Activated CD8-positive, alpha-beta memory T cell treated with anti-CD3 and anti-CD28 coated beads for 1 hour (primary cell): ENCODE data around the gene ACIN1.
A peak's percentile ranks its signal among the peaks of the same experiment; 100 is the strongest.

Experiments
- DNase-seq, 2 donors: peaks; one replicate each; pipeline ENCODE4 v3.0.0-alpha.2; 2020; ENCODE audit warnings: low read depth in 1 of 2; ENCODE audit errors: extremely low read depth in 1 of 2

ACIN1 gene, protein sequence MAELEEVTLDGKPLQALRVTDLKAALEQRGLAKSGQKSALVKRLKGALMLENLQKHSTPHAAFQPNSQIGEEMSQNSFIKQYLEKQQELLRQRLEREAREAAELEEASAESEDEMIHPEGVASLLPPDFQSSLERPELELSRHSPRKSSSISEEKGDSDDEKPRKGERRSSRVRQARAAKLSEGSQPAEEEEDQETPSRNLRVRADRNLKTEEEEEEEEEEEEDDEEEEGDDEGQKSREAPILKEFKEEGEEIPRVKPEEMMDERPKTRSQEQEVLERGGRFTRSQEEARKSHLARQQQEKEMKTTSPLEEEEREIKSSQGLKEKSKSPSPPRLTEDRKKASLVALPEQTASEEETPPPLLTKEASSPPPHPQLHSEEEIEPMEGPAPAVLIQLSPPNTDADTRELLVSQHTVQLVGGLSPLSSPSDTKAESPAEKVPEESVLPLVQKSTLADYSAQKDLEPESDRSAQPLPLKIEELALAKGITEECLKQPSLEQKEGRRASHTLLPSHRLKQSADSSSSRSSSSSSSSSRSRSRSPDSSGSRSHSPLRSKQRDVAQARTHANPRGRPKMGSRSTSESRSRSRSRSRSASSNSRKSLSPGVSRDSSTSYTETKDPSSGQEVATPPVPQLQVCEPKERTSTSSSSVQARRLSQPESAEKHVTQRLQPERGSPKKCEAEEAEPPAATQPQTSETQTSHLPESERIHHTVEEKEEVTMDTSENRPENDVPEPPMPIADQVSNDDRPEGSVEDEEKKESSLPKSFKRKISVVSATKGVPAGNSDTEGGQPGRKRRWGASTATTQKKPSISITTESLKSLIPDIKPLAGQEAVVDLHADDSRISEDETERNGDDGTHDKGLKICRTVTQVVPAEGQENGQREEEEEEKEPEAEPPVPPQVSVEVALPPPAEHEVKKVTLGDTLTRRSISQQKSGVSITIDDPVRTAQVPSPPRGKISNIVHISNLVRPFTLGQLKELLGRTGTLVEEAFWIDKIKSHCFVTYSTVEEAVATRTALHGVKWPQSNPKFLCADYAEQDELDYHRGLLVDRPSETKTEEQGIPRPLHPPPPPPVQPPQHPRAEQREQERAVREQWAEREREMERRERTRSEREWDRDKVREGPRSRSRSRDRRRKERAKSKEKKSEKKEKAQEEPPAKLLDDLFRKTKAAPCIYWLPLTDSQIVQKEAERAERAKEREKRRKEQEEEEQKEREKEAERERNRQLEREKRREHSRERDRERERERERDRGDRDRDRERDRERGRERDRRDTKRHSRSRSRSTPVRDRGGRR

DNA sequence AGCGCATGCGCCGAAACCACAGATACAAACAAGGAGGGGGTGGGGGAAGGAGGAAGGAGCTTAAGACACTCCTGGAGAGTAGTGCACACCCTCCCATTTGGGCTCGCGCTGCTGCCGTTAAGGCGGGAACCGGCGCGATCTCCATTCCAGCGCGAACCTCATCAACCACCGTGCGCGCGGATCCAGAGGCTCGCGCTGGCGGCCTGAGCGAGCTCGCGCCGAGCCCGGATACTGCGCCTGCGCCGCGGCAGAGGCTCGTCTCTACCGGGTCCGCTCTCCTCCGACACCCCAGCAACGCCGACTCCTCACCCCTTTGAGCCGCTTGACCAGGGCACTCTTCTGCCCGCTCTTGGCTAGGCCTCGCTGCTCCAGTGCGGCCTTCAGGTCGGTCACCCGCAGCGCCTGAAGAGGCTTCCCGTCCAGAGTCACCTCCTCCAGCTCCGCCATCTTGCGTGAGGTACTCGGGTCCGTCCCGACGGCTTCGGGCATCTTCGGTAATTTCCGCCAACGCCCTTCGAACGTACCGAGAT, at the start of gene ACIN1:
TSS of gene ACIN1 (minus strand) at position 471 of the 530 bp plus-strand sequence. CDS start at position 447, 24 bp downstream.
- peak; percentile 38 to 55 for DNase-seq

DNA sequence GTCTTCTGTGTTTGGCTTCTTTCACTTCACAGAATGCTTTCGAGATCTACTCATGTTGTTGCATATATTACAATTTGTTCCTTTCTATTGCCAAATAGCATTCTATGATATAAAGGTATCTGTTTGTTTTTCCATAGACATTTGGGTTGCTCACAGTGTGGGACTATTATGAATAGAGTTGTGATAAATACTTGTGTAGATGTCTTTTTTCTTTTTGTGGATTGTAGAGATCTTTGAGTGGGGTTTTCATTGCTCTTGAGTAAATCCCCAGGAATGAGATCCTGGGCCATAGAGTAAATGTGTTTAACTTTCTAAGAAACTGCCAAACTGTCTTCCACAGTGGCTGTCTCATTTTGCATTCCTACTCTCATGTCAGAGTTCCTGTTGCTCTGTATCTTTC, 49.0 kb upstream of the ACIN1 start:
- no peak for DNase-seq

DNA sequence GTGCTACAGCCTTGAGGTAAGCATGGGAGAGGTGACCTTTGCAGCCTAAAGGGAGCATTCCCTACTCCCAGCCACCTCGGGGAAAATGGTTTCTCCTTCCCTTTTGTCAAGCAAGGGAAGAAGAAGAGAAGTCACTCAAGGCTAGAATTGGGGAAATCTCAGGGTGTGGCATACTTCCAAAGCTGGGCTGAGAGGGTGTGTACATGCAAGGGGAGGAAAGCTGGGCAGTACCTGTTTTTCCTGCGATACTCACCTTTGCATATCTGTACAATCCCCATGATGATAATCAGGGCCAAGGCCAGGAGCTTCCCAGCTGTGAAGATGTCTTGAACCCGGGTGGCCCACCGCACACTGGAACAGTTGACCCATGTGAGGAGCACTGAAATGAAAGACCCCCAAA, 47.9 kb upstream of the ACIN1 start:
- DNase-seq, result no peak

DNA sequence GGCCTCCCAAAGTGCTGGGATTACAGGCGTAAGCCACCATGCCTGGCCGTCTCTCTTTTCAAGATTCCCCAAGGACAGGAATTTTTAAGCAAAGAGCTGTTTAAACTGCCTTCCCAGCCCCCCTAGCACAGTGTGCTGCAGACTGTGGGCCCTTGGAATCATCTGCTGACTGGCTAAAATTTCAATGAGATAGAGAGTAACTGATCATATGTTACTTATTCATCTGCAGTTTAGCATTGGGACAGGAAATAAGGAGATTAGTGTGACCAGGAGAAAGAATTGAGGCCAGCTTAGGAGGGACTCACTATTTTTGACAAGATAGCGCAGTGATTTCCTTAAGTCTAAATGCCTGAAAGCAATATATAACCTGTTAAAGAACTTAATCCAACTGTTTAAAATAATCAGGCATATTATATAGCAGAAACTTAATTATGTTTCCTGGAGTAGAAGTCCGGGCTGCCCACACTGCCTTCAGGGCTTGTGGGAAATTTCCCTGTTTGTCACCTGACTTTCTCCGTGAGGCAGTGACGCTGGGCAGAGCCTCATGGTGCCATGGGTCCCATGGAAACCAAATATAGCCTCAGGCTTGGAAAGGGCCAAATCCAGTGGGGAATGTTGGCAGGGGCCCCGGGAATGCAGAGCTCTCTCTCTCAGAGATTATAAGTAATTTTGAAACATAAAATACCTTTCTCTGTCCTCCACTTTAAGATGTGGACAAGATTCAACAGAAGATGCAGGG, 46.9 kb upstream of the ACIN1 start:
- DNase-seq, result no peak

DNA sequence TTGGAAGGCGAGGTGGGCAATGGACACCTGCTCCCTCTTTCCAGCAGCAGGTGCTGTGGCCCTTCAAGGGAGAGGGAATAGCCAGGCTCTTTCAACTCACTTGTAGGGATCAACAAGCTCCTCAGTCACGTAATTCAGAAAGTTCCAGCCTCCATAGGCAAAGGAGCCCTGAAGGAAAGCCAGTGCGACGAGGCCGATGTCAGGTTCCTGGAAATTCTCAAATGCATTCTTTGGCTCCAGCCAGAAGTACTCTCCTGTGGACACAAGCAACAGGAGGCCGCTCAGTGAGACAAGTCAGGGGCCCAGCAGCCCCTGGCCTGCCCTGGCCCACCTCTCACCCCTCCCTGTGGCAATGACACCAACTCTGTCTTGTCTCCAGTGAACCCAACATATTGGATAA, 45.4 kb upstream of the ACIN1 start:
- DNase-seq, result no peak

DNA sequence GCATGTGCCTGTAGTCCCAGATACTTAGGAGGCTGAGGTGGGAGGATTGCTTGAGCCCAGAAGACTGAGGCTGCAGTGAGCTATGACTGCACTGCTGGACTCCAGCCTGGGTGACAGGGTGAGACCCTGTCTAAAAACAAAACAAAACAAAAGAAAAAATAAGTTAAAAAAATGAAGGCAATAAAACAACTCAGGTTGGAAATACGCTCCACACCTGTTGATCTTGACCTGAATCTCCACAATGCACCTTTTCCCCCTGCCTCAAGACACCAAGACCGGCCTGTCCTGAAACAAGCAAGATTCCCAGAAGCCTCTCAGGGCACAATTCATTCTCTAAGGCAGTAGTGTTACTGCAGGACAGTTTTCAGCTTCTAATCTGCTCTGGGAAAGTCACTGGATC, 44.9 kb upstream of the ACIN1 start:
- no peak for DNase-seq

DNA sequence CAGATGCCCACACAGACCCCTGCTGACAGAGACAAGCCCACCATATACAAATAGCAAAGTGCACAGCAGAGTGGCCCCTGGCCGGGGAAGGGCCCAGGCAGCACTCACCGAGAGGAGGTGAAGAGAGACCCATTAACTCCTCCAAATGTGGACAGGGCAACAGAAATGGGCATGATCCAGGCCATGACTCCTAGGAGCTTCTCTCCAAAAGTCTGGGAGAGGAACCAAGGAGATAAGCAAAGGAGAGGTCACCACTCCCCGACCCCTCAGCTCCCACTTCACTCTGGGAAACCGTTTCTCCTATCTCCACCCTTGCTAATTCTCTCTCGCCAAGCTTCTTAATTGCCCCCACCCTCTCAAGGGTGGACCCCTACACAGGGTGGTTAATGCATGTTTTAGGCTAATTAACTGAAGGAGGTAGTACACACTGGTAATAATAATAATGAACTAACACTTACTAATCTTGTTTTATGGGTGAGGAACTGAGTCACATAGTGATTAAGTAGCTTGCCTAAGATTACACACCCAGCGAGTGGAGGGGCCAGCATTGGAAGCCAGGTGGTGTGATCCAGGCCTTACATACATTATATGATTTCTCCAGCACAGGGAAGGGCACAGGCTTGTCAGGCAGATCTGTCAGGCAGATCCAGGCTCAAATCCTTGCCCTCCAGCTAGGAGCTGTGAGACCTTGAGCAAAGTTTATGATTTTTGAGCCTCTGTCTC, 43.0 kb upstream of the ACIN1 start:
- DNase-seq, result no peak

DNA sequence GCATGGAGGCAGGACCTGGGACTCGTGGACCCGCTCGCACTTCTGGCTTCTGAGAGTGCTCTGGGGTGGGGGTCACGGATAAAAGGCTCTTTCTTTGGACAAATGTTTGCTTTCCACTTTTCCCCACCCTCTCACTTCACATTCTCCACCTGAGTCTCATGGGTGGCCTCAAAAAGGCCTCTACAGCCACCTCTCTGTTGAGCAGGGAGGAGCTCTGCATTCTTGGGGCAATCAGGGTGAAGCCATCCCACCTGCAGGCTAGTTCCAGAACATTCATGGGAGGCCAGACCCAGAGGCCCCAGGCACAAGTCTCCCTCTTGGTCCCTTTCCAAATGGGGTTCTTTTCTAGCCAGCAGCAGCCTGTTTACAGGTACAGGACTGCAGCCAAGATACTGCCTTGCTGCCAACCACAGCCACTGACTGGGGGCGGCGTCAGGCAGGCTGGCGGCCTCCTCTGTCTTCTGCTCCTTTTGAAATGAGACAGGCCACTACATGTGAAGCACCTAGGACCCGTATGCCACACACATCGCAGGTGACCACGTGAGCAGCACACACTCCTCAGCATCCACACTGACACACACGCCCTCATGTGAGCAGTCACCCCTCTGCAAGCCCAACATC, 42.4 kb upstream of the ACIN1 start:
- DNase-seq, result no peak

DNA sequence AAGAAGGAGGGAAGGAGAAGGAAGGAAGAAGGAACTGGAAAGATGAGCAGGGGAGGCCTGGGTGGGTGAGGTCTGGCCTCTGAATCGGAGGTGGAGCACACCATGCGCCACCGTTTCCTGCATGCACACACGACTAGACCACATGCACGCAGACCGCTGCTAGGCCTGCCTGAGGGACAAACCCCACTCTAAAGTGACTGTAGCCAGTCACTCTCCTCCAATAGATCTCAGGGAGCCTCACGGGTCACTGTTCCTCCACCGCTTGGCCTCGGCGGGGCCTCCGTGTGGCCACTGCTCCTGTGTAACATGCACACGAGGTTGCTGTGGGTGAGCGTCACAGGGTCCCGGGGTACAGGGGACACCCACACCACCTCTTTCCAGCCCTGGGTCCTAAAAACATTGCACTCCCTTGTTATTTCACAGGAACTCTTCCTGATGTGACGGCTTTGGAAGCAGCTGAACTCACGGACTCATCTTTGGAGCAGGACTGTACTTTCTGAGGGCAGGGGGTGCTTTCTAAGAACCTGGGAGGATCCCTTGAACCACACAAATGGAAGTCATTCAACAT, 41.7 kb upstream of the ACIN1 start:
- no peak for DNase-seq

DNA sequence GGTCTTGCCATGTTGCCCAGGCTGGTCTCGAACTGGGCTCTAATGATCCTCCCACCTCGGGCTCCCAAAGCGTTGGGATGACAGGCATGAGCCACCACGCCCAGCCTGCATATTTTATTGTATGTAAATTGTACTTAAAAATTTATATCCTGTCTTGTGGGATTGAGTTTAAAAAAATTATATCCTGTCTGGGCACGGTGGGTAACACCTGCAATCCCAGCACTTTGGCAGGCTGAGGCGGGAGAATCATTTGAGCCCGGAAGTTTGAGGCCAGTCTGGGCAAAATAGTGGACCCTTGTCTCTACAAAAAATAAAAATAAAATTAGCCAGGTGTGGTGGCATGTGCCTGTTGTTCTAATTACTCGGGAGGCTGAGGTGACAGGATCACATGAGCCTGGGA, 38.0 kb upstream of the ACIN1 start:
- DNase-seq, result no peak

DNA sequence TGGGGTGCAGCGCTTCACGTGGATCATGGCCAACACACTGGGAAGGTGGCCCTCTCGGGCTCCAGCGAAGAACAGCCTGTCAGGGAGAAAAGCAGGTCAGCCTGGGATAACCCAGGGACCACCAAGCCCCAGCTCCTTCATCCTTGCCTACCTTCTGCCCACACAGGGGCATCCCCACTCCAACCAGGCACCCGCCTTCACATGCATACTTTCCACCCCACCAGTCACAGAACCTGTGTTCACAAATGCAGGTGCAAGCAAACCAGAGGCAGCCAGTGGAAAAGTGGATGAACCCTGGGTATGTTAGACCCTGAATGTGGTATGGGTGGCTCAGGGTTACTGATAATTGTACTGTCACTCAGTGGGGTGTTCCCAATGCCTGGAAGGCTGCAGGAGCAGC, 36.5 kb upstream of the ACIN1 start:
- no peak for DNase-seq

DNA sequence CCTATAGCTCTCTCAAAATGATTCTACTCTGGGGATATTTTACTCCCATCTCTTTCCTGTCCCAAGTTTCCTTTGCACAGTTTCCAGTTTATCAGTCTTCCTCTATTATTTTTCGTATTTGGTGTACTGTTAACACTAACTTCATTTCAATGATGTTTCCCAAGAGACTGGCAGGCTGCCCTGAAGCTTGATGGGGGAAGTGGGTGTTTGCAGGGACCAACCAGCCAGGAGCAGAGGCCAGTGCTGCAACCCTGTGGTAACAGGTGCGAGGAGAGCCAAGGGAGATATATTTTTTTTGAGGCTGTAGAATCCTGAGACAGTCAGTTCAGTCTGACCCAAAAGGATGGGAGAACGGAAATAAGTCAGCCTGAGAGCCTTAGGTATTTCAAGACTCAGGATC, 35.9 kb upstream of the ACIN1 start:
- DNase-seq, result no peak

DNA sequence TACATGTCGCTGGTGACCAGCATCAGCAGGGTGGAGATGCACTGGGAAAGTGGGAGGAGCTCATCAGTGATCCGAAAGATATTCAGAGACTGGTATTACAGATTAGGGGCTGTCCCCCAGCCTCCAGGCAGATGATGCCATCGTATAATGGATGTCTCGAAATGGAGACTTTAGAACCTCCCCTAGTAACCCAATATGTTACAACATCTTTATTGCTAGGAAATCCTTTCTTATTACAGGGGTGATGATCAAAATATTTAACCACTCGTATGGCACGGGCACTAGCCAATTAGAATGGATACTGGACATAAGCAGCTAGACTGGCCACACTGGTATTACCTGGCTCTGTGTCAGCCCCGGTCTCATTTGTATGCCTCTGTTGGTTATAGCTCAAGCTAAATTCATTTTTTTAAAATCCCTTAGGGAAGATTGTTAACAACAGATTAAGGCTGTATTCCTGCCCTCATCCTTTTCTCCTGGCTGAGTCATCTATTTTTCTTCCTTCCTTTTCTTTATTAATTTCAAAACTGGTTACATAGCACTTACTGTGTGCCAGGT, 34.9 kb upstream of the ACIN1 start:
- DNase-seq, result no peak

DNA sequence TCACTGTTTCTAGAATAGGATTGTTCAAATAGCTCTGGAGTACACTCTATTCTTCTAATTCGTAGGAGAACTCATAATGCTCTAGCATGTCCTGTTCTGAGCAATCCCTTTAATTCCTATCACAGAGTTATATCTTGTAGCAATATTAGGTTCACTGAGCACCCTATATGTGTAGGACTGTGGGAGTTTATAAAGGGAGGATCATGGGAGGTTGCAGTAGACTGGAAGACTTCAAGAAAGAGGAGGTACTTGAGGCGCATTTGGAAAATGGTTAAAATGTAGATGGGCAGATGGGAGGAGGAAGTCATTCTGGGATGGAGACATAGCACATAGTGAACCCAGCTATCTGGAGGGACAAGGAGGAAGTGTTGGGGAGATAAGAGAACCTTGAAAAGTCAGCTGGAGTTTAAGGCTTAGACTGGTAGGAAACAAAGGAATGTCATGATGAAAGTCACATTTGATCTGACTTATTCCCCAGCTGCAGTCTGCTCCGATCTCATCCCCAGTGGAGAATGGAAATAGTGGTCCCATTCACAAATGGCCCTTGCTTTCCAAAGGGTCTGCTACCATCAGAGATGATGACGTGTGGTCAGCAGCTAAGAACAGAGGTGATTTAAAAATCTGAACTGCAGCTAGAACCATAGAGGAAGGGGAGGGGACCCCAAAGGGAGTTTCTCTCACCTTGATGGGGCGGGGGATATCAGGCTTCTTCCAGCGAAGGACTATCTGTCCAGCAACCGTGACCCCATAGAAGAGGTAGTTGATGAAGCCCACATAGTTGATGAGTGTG, 34.2 kb upstream of the ACIN1 start:
- no peak for DNase-seq

DNA sequence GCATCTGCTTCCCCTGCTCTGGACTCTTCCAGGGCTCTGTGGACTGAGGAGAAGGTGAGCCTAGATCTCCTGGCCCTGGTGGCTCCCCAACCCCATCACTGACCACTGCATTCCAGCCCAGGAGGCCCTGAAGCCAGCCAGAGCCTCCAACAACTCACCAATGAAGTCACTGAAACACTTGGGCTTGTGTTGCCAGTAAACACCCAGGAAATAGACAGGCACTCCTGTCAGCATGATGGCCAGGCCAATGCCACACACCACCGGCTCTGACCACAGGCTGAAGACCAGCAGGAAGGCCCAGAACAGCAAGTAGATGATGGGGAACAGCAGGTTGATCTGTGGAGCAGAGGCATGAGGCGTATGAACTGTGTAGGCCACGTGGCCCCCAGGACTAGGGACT, 32.9 kb upstream of the ACIN1 start:
- no peak for DNase-seq

DNA sequence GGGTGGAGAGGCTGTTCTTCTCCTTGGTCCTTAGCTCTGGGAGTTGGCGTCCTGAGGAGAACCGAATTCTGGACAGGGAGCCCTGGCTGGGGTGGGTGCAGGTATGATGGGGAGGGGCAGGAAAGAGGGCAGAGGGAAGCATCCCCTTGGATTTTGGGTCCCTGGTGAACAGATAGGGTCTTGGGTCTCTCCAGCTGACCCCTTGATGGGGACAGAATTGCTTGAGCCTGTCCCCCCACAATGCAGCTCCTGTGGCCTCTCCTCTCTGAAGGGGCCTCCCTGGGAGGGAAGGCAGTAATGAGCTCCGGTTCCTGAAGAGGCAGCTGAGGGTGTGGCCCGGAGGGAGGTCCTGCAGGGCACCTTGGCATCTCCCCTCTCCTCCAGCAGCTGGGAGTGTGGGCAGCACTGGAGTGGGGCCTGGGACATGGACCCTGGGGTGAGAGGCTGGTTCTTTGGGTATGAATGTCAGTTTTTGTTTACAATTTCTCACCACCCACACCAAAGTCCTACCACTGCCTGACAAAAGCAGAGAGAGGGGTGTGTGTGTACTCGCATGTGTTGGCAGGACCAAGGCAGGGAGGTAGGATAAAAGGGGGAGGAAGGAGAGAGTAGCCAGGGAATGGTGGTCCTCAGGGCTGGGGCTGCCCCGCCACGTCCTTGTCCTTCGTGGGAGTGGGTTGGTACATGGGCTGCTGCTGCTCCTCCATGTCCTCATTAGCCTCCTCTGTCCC, 31.8 kb upstream of the ACIN1 start:
- DNase-seq, result no peak

DNA sequence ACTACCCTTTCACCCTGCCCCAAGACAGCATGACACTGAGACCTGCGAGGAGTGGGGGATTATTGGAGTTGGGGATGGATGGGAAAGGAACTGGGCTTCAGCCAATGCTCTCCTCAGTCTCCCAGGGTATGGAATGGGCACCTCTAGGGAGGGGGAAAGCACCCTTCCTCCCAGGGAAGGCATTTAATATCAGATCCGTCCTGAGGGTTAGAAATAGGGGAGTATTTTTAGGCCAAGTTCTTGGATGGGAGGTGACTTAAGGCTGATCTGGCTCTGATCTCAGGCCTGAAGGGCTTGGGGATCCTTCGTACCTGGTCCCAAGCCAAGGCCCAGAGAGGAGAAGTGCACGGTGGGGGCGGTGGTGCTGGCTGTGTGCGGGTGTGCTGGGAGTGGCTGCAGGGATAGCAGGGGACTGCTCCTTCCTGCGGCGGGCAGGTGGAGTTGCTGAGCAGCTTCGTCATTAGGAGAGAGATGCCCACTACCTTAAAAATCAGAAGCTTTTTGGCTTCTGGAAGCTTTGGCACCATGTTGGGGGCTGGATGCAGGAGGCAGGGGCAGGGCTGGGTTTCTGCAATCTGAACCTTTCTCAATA, 31.1 kb upstream of the ACIN1 start:
- DNase-seq, result no peak
